SK-N-SH (cell line): Measurements from ENCODE around the gene DGKH.

Experiments
- EP300 ChIP-seq, 2 experiments: IDR thresholded peaks; 2 replicates each; pipeline versions ENCODE4 v1.4.0 to v1.6.1; 2012; ENCODE audit warnings: borderline replicate concordance in 1 of 2, low read depth in 1 of 2, low read length in 1 of 2
- FOXM1 ChIP-seq: IDR thresholded peaks from 2 replicates; pipeline ENCODE4 v1.4.0; 2012; ENCODE audit warnings: low read depth, mild to moderate bottlenecking

DNA sequence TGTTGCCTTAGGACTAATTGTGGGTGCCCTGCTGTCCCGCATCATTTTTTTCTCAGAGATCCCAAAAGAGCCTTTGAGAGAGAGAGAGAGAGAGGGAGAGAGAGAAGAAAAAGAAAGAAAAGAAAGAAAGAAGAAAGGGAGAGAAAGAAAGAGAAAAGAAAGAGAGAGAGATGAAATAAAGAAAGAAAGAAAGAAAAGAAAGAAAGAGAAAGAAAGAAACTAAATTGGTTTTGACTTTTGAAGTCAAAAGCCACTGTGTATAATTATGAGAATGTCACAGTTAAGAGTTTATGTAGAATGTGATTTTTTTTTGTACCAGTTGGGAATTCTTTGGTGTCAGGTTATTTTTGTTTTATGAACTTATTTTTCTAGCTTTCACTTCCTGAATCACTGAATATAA lies 180.1 kb downstream of the DGKH start:
- TF ChIP-seq FOXM1 (no peak), EP300 (IDR thresholded peaks at IDR 0.05; ENCODE audit: borderline replicate concordance in 1 of 2, low read depth in 1 of 2, low read length in 1 of 2) (no peak)
